Bronchial epithelial cell (primary cell): ENCODE results near the gene SLC22A17. TPM values are rescaled to one million over a fixed set of nuclear protein-coding genes. Genes with fewer than 3 reads are reported as not detected.
A peak's percentile ranks its signal among the peaks of the same experiment; 100 is the strongest.

Source experiments
- DNase-seq: peaks from one replicate; pipeline ENCODE4 v3.0.0-alpha.2; 2010; ENCODE audit warnings: low read depth
- FAIRE-seq: peaks from 2 replicates; lab custom pipeline; 2011; peaks lifted over from hg19 to GRCh38; lab: Jason Lieb, UNC
- H3K27me3 ChIP-seq: 2 replicates; pipeline ENCODE4 v1.5.1; 2011; ENCODE audit warnings: low read length; ENCODE audit not compliant: control insufficient read depth, insufficient read depth
- H3K36me3 ChIP-seq: 2 replicates; pipeline ENCODE4 v1.5.1; 2011; ENCODE audit warnings: low read length; ENCODE audit not compliant: control insufficient read depth, insufficient read depth
- H3K4me3 ChIP-seq: 2 replicates; pipeline ENCODE4 v1.5.1; 2011; ENCODE audit warnings: mild to moderate bottlenecking, low read depth, low read length, control low read depth
- CTCF ChIP-seq: IDR thresholded peaks from 2 replicates; pipeline ENCODE4 v1.5.1; 2011; ENCODE audit warnings: mild to moderate bottlenecking, moderate library complexity, low read length, control low read depth, inconsistent platforms; ENCODE audit not compliant: insufficient read depth, severe bottlenecking
- total RNA-seq: library from RNA; depleted of rRNA; stranded (reverse); fragments of >200 nt; gene quantifications from 2 replicates; pipeline ENCODE4 v1.2.1, GENCODE V29; 2014

Gene SLC22A17
- total RNA-seq, 1 donor from 2014 or later = 0.79 TPM

DNA sequence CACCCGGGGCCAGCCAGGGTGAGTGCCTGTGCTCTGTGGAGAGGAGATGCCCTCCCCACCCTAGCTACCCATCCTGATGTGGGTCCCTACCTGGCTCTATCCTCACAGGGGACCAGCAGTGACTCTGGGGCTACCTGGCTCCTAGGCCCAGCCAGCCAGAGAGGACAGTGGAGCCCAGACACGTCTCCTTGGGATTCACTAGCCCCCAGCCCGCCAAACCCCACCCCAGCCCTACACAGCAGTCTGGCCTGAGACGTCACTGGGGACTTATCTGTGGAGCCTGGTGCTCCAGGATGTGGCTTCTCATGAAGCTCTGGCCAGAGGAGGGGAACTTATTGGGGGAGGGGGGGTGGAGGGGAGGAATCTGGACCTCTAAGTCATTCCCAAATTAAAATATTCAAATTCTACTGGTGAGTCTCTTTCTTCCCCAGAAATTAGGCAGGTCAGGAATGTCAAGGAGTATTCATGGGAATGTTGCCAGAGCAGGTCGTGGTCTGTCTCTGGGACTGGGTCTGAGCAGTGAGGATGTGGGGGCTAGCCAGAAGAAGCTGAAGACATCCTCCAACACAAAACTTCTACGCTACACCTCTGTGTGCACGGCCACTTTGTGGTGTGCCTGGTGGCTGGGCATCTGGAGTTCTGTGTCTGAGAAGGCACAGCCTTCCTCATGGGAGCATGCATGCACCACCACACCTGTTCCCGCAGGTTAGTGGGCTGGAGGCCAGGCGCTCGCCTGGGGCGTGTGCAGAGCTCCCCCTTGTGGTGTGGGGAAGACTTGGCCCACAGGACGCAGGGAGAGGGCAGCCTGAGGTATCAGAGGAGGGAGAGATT, 26.9 kb upstream of the SLC22A17 start:
- H3K27me3 ChIP-seq = no peaks in the 10 kb centered on the region
- no peak overlapping the region for H3K4me3 ChIP-seq
- FAIRE-seq (peak; percentile 87), DNase-seq (peak; percentile 58)
- TF ChIP-seq CTCF = peak; percentile 98
- H3K36me3 ChIP-seq = no peaks in the 10 kb centered on the region

DNA sequence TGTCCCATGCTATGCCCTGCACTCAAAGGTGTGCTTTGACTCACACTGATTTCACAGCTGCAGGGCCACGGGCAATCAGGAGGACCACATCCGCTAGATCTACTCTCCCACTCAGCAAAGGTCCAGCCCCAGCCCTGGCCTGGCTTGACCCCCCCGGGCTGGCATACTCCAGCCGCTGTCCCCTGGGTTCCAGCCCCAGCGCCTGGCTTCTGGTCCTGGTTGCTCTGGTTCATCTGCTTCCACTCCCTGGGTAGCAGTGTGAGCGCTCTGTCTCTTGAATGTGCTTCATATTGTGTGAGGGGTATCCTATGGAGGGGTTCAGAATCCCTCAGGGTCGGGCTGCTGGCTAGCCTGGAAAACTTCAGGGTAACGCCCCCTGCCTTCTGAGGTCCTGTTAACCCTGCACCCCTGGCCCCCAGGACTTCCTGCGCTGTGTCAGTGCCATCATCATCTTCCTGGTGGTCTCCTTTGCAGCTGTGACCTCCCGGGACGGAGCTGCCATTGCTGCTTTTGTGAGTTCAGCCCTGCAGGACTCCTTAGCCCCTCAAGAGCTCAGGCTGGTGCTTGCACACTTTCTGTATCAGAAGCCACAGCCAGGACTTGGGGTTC, 26.0 kb upstream of the SLC22A17 start:
- FAIRE-seq = no peak
- no peak for TF ChIP-seq CTCF
- Histone ChIP-seq H3K27me3 (no peaks in the 10 kb centered on the region), H3K36me3 (no peaks in the 10 kb centered on the region), H3K4me3 (no peak overlapping the region)
- DNase-seq = no peak

DNA sequence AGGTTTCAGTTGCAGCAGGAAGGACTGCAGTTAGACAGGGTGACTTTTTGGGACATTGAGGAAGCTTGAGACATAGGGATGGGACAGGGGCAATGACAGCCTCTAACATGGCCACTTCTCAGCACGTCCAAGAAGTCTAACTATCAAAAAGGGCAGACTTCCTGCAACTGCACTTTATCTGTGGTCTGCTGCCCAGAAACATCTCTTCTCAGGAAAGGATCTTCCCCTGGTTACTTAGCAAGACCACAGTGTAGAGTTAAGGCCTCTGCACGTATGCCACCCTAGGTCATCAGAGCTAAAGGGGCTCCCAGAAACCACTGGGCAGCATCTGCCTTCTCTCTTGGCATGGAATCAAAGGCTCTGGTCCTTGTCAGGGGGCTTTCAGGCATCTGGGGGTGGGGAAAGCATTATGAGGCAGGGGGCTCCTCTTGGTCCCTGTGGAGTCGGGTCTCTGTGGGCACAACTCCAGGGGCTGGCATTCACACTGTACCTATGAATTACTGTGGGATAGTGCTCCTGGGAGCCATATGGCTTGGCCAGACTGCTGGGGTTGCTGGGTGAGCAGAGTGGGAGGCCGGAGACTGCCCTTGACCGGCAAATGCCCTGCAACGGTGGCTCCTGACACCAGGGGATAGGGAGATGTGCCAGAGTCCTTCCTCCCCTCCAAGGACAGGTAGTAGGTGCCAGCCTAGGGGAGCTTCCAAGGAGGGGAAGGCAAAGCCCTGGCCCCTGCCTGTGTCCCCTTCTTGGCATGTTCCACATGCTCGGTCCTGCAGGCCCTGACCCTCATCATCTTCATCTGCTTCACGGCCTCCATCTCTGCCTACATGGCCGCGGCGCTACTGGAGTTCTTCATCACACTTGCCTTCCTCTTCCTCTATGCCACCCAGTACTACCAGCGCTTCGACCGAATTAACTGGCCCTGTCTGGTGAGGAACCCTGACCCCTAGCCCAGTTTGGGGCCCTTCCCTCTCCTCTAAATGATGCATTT, 25.2 kb upstream of the SLC22A17 start:
- H3K36me3 ChIP-seq = no peaks in the 10 kb centered on the region

DNA sequence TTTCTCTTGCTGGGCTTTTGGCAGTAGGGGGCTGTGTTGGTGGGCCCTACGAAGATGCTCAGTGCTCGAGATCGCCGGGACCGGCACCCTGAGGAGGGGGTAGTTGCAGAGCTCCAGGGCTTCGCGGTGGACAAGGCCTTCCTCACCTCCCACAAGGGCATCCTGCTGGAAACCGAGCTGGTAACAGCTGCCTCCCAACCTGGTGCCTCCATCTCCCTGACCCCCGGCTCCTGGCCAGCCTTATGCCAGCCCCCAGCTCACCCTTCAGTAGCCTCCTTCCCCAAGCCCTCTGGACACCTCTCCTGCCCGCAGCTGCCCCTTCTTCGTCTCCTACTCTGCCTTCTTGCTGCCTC, 24.5 kb upstream of the SLC22A17 start:
- Histone ChIP-seq H3K27me3 (no peaks in the 10 kb centered on the region), H3K4me3 (no peak overlapping the region), H3K36me3 (no peaks in the 10 kb centered on the region)
- DNase-seq = no peak
- FAIRE-seq = no peak
- no peak for TF ChIP-seq CTCF

More for the DNA sequence above, 25.2 kb upstream of the SLC22A17 start:
- DNase-seq (no peak), FAIRE-seq (no peak)
- H3K4me3 ChIP-seq = no peak overlapping the region
- TF ChIP-seq CTCF = no peak
- no peaks in the 10 kb centered on the region for H3K27me3 ChIP-seq

- no peaks in the 10 kb centered on the region for H3K27me3 ChIP-seq
- FAIRE-seq (no peak), DNase-seq (no peak)
- no peaks in the 10 kb centered on the region for H3K36me3 ChIP-seq
- H3K4me3 ChIP-seq = no peak within 1 kb of the TSS
- no peak for TF ChIP-seq CTCF
Measured at GRCh38 chr14:23376482-23377197, 24.0 kb upstream of the SLC22A17 start, which contains the start of gene CMTM5. Gene CMTM5, plus strand, starts transcription at chr14:23377046. Its CDS starts 206 bp downstream, at chr14:23377252.
